ENCODE measurements around the gene SIGLEC7.

The SIGLEC7 gene

DNA sequence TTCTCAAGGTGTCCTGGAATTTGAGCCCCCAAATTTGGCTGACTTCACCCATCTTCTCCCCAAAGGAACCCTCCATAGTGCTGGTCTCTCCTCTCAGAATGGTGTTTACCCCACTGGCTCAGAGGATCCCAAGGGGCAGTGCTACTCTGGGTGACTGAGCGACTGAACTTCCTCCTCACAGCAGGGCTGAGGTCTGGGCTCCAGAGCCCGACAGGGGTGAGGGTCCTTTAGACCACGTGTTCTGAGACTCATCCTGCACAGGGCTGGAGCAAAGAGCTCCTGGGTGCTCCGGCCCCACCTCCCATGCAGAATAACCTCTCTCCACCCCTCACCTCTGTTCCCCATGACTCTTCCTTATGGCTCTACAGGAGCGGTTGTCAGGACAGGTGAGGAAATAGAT is 59.6 kb downstream of the SIGLEC7 start:
- TF ChIP-seq CTCF (IDR thresholded peaks at IDR 0.05; ENCODE audit: low read depth, low read length): no peak
- H3K27ac ChIP-seq: no peak overlapping the region
- DNase-seq: no peak
- H3K9me3 ChIP-seq (ENCODE audit: severe bottlenecking): no peaks in the 10 kb centered on the region
- H3K4me3 ChIP-seq (ENCODE audit: low read depth, low read length): no peak overlapping the region
- H3K27me3 ChIP-seq (ENCODE audit: insufficient read depth, low read depth, severe bottlenecking): peaks cover 89% of the 10 kb centered on the region
- H3K36me3 ChIP-seq: no peaks in the 10 kb centered on the region

All from WERI-Rb-1 (cell line).